Head of caudate nucleus (tissue), 42 donors: ENCODE measurements around the gene FZD8.

Experiments
- DNase-seq, 42 donors: peaks; one replicate each; pipeline versions ENCODE4 v3.0.0 to v3.0.0-alpha.2; 2020 to 2021; ENCODE audit warnings: mixed read lengths in 7 of 42
- intact Hi-C: fragments of 100-400 bp; cut with DNase I; formaldehyde crosslinking; loops from one replicate; pipeline ENCODE4 v1.15.0; 2022

FZD8 gene

GRCh38 chr10:35613107-35613440 lies 29.0 kb downstream of the FZD8 start:
- intact Hi-C loops, result no loop called here
- DNase-seq, result no peak

GRCh38 chr10:35612385-35613106 lies 29.6 kb downstream of the FZD8 start:
- no peak for DNase-seq
- intact Hi-C loops, result no loop called here

- no peak for DNase-seq
- intact Hi-C loops, result no loop called here
Measured at GRCh38 chr10:35611750-35612149, 30.3 kb downstream of the FZD8 start.

GRCh38 chr10:35608328-35608672 lies 33.8 kb downstream of the FZD8 start:
- DNase-seq, result peak in 1 of 42 donors; percentile 22
- intact Hi-C loops, result no loop called here

- intact Hi-C loops, result no loop called here
- DNase-seq, result peak in 4 of 42 donors; percentile 10 to 35 (median 23)
Measured at GRCh38 chr10:35607475-35608327, 34.4 kb downstream of the FZD8 start.

GRCh38 chr10:35606430-35606829 lies 35.7 kb downstream of the FZD8 start:
- intact Hi-C loops, result no loop called here
- no peak for DNase-seq

- DNase-seq, result peak in 1 of 42 donors; percentile 25
- intact Hi-C loops, result no loop called here
Measured at GRCh38 chr10:35605191-35605590, 36.9 kb downstream of the FZD8 start, which contains the start of gene GJD4. GJD4 (plus strand) TSS chr10:35605341; CDS start chr10:35605568, 227 bp downstream.

GRCh38 chr10:35600193-35600592 lies 41.9 kb downstream of the FZD8 start:
- intact Hi-C loops, result no loop called here
- no peak for DNase-seq

GRCh38 chr10:35598379-35598778 lies 43.7 kb downstream of the FZD8 start:
- DNase-seq, result no peak
- intact Hi-C loops, result no loop called here

- DNase-seq, result no peak
- intact Hi-C loops, result no loop called here
Measured at GRCh38 chr10:35595106-35595505, 47.0 kb downstream of the FZD8 start.

GRCh38 chr10:35594115-35595079 lies 47.7 kb downstream of the FZD8 start:
- DNase-seq, result peak in 1 of 42 donors; percentile 22
- intact Hi-C loops, result no loop called here

- peak in 1 of 42 donors; percentile 5 for DNase-seq
- intact Hi-C loops, result no loop called here
Measured at GRCh38 chr10:35592441-35592840, 49.7 kb downstream of the FZD8 start.

GRCh38 chr10:35588836-35589235 lies 53.3 kb downstream of the FZD8 start:
- no peak for DNase-seq
- intact Hi-C loops, result no loop called here
